ENCODE measurements around the gene SYCP2L. TPM values are rescaled to one million over a fixed set of nuclear protein-coding genes. Genes with fewer than 3 reads are reported as not detected.

SYCP2L gene
- total and polyA plus RNA-seq, 4 donors: 0.49 to 5.3 (median 0.69) TPM

DNA sequence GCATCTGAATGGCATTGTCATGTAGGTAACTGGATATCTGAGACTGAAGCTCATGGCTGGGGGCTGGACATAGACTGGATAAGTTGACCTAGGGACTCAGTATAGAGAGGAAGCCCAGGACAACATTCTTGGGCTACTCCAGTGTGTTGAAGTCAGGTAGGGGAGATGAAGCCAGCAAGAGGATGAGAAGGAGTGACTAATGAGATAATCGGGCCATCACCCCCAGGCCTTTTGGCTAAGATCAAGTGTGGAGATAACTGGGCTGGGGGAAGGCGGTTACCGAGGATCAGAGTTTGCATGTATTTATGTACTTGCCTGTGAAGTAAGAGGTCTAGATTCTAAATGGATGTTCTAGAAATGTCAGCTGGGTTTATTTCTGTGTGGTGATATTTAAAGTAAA, 83.9 kb downstream of the SYCP2L start:
- H3K27me3 ChIP-seq (ENCODE audit: control insufficient read depth in 3 of 3, insufficient read depth in 3 of 3, low read length in 2 of 3): no peaks in the 10 kb centered on the region
- H3K27ac ChIP-seq (ENCODE audit: low read depth in 1 of 2, low read length in 1 of 2): no peak overlapping the region
- 95 to 96% methylated on average over 3 of the region's 3 CpGs for WGBS, 2 donors
- DNase-seq: no peak
- no peaks in the 10 kb centered on the region for H3K4me1 ChIP-seq (ENCODE audit: control insufficient read depth in 5 of 5, insufficient read depth in 5 of 5, low read length in 5 of 5)
- TF ChIP-seq, protein P1, sequence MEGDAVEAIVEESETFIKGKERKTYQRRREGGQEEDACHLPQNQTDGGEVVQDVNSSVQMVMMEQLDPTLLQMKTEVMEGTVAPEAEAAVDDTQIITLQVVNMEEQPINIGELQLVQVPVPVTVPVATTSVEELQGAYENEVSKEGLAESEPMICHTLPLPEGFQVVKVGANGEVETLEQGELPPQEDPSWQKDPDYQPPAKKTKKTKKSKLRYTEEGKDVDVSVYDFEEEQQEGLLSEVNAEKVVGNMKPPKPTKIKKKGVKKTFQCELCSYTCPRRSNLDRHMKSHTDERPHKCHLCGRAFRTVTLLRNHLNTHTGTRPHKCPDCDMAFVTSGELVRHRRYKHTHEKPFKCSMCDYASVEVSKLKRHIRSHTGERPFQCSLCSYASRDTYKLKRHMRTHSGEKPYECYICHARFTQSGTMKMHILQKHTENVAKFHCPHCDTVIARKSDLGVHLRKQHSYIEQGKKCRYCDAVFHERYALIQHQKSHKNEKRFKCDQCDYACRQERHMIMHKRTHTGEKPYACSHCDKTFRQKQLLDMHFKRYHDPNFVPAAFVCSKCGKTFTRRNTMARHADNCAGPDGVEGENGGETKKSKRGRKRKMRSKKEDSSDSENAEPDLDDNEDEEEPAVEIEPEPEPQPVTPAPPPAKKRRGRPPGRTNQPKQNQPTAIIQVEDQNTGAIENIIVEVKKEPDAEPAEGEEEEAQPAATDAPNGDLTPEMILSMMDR (IDR thresholded peaks at IDR 0.05; ENCODE audit: control extremely low read depth, extremely low read depth): no peak
- ATAC-seq (ENCODE audit: insufficient read depth, low FRiP score): no peak
- no peak overlapping the region for H3K9ac ChIP-seq (ENCODE audit: insufficient read depth in 1 of 2, low read length in 2 of 2)
- H3K4me3 ChIP-seq: no peak overlapping the region
- H3K9me3 ChIP-seq (ENCODE audit: control insufficient read depth in 4 of 4, insufficient read depth in 3 of 4, low read length in 3 of 4): peaks cover 0 to 5% (median 3%) of the 10 kb centered on the region in 4 donors
- no peaks in the 10 kb centered on the region for H3K36me3 ChIP-seq (ENCODE audit: control insufficient read depth in 4 of 4, insufficient read depth in 4 of 4, low read length in 4 of 4)

GRCh38 chr6:10972196-10972595, 85.3 kb downstream of the SYCP2L start:
- H3K36me3 ChIP-seq (ENCODE audit: control insufficient read depth in 4 of 4, insufficient read depth in 4 of 4, low read length in 4 of 4): no peaks in the 10 kb centered on the region
- DNase-seq (no peak), ATAC-seq (ENCODE audit: insufficient read depth, low FRiP score) (no peak)
- WGBS, 2 donors: 93 to 98% methylated on average over 3 of the region's 3 CpGs
- H3K4me3 ChIP-seq: no peak overlapping the region
- H3K4me1 ChIP-seq (ENCODE audit: control insufficient read depth in 5 of 5, insufficient read depth in 5 of 5, low read length in 5 of 5): no peaks in the 10 kb centered on the region
- H3K27me3 ChIP-seq (ENCODE audit: control insufficient read depth in 3 of 3, insufficient read depth in 3 of 3, low read length in 2 of 3): no peaks in the 10 kb centered on the region
- TF ChIP-seq, protein P1 (IDR thresholded peaks at IDR 0.05; ENCODE audit: control extremely low read depth, extremely low read depth): no peak
- no peak overlapping the region for H3K9ac ChIP-seq (ENCODE audit: insufficient read depth in 1 of 2, low read length in 2 of 2)
- H3K9me3 ChIP-seq (ENCODE audit: control insufficient read depth in 4 of 4, insufficient read depth in 3 of 4, low read length in 3 of 4): peaks cover 0 to 4% (median 3%) of the 10 kb centered on the region in 4 donors
- H3K27ac ChIP-seq (ENCODE audit: low read depth in 1 of 2, low read length in 1 of 2): no peak overlapping the region

DNA sequence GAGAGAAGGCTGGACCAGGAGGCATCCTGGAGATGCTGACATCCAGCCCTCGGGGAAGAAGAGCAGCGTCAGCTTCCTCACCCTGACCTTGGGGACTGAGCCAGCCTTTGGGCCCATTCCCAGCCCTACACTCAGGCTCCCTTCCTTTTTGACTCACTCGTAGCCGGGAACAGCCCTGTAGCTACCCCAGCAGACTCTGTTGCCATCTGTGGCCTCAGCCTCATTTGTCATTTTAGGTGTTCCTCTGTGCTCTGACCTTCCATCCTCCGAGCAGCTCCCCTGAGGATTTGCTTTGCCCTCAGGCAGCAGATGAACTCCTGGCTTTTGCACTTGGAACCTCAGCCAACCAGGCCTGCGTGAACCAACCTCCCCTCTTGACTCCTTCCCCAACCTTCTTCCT, 89.7 kb downstream of the SYCP2L start:
- ATAC-seq (ENCODE audit: insufficient read depth, low FRiP score) (no peak), DNase-seq (no peak)
- Histone ChIP-seq H3K36me3 (ENCODE audit: control insufficient read depth in 4 of 4, insufficient read depth in 4 of 4, low read length in 4 of 4) (no peaks in the 10 kb centered on the region), H3K9ac (ENCODE audit: insufficient read depth in 1 of 2, low read length in 2 of 2) (no peak overlapping the region), H3K27ac (ENCODE audit: low read depth in 1 of 2, low read length in 1 of 2) (no peak overlapping the region), H3K4me3 (no peak overlapping the region), H3K4me1 (ENCODE audit: control insufficient read depth in 5 of 5, insufficient read depth in 5 of 5, low read length in 5 of 5) (no peaks in the 10 kb centered on the region), H3K27me3 (ENCODE audit: control insufficient read depth in 3 of 3, insufficient read depth in 3 of 3, low read length in 2 of 3) (no peaks in the 10 kb centered on the region), H3K9me3 (ENCODE audit: control insufficient read depth in 4 of 4, insufficient read depth in 3 of 4, low read length in 3 of 4) (no peaks in the 10 kb centered on the region)
- TF ChIP-seq, protein P1 (IDR thresholded peaks at IDR 0.05; ENCODE audit: control extremely low read depth, extremely low read depth): no peak
- WGBS, 2 donors: 84 to 94% methylated on average over 6 of the region's 6 CpGs
